HG03066 (cell line): ENCODE data around the gene AKR1C4.
"Not testable (repeated sequence)": the region's sequence is repeated elsewhere in the genome, so short reads cannot be mapped to it uniquely, and the experiment has no call there.

ENCODE experiments used
- ATAC-seq: cut with Tn5 transposase; IDR thresholded peaks from one replicate; pipeline ENCODE4 v1.9.1; 2021; ENCODE audit warnings: low read depth; ENCODE audit not compliant: unreplicated experiment

AKR1C4 gene

GRCh38 chr10:5199398-5199797, 2.8 kb downstream of the AKR1C4 start:
- no peak for ATAC-seq

- no peak for ATAC-seq
Measured at GRCh38 chr10:5206799-5207198, 10.2 kb downstream of the AKR1C4 start.

- not testable (repeated sequence) for ATAC-seq
Measured at GRCh38 chr10:5209776-5210175, 13.1 kb downstream of the AKR1C4 start.

DNA sequence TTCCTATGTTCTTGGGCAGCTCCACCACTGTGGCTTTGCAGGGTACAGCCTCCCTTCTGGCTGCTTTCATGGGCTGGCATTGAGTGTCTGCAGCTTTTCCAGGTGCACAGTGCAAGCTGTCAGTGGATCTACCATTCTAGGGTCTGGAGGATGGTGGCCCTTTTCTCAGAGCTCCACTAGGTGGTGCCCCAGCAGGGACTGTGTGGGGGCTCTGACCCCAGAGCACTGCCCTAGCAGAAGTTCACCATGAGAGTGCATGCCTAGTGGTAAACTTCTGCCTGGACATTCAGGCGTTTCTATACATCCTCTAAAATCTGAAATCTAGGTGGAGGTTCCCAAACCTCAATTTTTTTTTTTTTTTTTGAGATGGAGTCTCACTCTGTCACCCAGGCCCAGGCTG, 13.6 kb downstream of the AKR1C4 start:
- not testable (repeated sequence) for ATAC-seq

DNA sequence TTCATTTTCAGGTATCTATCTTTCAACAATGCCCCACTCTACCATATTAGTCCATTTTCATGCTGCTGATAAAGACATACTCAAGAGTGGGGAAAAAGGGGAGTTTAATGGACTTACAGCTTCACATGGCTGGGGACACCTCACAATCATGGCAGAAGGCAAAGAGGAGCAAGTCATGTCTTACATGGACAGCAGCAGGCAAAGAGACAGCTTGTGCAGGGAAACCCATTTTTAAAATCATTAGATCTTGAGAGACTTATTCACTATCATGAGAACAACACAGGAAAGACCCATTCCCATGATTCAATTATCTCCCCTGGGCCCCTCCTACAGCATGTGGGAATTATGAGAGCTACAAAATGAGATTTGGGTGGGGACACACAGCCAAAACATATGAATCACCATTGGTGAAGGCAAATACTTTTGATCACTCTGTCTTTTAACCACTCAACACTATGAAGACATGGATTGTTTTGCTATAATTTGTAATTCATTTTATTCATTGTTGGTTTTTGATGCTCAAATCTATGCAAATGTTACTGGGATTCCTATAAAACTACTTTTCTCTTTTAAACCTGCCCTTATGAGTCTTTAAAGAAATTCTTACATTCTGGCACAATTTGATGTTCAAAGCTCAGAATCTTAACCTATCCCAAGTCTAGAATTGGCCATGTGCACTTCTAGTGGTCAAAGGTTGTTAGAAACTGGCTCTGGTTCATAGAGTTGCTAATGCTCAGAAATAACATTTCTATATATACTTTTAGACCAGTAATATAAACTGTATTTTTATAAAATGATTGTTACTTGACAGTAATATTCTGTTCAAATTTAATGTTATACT, 15.3 kb downstream of the AKR1C4 start:
- ATAC-seq: no peak

DNA sequence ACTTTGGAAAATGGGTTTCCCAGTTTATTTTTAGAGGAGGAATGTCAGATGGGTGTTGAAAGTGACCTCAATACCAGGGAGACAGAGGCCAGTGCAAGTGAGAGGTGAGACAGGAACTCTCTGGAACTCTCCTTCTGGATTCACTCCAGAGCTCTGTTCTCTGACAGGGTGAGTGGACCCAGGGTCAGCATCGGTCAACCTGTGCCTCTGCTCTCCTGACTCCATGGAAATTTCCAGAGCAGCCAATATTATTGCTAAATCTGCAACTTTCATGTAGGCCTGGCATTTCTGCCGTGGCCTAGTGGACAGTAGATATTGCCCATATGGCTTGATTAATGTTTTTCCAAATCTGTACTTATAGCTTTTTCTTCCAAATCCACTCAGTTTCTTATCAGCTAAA, 20.2 kb downstream of the AKR1C4 start:
- no peak for ATAC-seq

- no peak for ATAC-seq
Measured at GRCh38 chr10:5219262-5219661, 22.6 kb downstream of the AKR1C4 start.

DNA sequence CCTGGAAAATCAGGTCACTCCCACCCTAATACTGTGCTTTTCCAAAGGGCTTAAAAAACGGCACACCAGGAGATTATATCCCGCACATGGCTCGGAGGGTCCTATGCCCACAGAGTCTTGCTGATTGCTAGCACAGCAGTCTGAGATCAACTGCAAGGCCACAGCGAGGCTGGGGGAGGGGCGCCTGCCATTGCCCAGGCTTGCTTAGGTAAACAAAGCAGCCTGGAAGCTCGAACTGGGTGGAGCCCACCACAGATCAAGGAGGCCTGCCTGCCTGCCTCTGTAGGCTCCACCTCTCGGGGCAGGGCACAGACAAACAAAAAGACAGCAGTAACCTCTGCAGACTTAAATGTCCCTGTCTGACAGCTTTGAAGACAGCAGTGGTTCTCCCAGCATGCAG, 26.3 kb downstream of the AKR1C4 start:
- not testable (repeated sequence) for ATAC-seq

GRCh38 chr10:5229019-5229418, 32.4 kb downstream of the AKR1C4 start:
- ATAC-seq: no peak

- no peak for ATAC-seq
Measured at GRCh38 chr10:5233324-5233723, 36.7 kb downstream of the AKR1C4 start.

GRCh38 chr10:5234106-5234860, 37.6 kb downstream of the AKR1C4 start:
- no peak for ATAC-seq

GRCh38 chr10:5237541-5237940, 40.9 kb downstream of the AKR1C4 start:
- not testable (repeated sequence) for ATAC-seq

DNA sequence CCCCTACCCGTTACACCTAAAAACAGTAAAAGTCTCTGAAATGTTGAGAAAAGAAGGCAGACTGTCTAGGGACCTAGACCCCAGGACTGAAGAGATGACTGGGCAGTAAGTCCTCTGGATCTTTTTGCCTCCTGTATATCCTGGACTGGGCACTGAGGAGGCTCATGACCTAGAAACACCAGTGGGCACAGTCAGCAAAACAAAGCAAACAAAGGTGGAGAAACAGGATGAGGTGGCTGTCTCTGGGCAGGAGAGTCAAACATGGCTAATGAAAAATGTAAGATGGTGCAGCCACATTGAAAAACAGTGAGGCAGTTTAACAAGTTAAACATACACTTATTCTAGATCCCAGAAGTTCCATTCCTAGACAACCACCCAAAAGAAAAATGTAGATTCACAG, 45.9 kb downstream of the AKR1C4 start:
- no peak for ATAC-seq

- no peak for ATAC-seq
Measured at GRCh38 chr10:5243521-5243987, 46.9 kb downstream of the AKR1C4 start.

DNA sequence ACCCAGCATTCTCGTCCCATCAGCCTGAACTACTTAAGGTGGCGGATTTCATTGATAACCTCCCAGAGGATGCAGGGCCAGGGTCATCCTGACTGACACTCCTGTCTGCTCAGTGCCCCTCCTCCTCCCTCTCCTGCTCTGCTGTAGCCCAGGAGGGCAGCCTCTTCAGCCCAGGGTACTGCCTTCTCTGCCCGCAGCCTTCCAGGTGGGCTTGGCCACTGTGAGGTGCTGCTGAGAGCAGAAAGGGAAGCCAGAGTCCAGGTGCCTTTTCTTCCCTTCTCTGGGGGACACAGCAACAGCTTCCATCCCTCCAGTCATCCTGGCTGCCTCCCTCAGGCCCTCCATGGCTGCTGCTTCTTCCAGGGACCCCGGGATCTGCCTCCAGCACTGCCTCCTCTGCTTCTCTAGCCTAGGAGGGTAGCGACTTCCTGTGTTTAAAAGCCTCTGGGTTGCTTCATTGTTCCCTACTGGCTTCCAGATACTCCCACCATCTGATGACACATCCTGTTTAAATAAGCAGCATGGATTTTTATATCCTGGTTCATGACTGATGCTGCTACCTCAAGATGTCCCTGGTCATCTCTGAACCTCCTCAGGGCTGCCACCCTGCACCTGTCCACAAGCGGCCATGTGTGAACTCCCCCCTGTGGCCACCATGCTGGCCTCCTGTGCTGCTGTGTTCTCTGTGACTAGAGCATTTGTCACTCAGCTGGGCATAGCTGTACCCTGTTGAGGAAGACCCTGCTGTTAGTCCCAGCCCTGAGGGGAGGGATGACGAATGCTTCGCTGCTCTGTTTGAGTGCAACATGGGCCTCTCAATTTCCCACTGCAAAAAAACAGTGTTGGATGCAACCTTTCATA, 55.8 kb downstream of the AKR1C4 start:
- no peak for ATAC-seq

DNA sequence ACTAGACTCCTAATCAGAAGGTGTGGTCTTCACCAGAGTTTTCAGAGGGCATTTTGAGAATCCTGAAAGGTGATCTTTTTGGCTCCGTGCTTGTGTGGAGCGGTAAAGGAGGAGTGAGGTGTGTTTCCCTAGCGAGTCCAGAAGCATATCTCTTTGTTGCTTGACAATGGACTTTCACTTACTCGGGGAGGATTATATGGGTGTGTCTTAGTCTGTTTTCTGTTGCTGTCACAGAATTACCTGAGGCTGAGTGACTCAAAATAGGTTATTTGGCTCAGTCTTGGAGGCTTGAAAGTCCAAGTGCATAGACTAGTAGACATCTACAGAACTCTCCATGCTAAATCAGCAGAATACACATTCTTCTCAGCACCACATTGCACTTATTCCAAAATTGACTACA, 57.9 kb downstream of the AKR1C4 start:
- ATAC-seq: no peak

- ATAC-seq: not testable (repeated sequence)
Measured at GRCh38 chr10:5257768-5258167, 61.1 kb downstream of the AKR1C4 start.

- ATAC-seq: no peak
Measured at GRCh38 chr10:5259132-5259951, 62.7 kb downstream of the AKR1C4 start.

DNA sequence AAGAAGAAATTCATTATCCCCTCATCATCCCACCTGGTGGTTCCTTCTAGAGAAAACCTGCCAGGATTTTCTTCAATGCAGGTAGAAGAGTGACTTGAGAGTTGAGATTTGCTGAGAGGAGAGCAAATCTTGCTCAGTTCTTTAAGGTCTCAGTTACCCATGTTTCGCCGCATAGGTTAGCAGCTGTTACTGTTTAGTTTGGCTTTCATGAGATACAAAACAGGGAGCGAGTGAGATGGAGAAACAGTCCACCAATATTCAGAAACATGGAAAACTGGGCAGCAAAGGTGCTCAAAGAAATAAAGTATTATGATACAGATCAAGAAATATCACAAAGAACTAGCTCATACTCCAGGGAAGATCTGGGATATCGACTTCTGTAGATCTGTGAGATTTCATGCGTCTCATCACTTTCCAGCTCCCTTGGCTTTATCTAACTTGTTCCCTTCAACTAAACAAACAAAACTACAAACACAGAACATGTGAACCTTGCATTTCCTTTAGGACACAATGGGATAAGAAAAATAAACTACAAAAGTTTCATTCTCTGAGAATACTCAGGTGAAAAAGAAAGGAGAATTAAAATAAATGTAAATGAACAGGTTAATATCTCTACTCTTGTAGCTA, 63.4 kb downstream of the AKR1C4 start:
- no peak for ATAC-seq
